Cardiac muscle cell (in vitro differentiated cells and primary cell): ENCODE measurements around the gene ASB11. TPM values are rescaled to one million over a fixed set of nuclear protein-coding genes. Genes with fewer than 3 reads are reported as not detected.

ENCODE experiments used
- DNase-seq, 2 donors: peaks; one replicate each; pipeline versions ENCODE4 v3.0.0 to v3.0.0-alpha.2; 2010 to 2017; ENCODE audit warnings: low read depth in 1 of 2, low spot score in 1 of 2
- H3K27ac ChIP-seq: fragments of 200-600 bp; sonication (generic); 2 replicates; pipeline ENCODE4 v1.5.1; 2016
- H3K27me3 ChIP-seq: fragments of 200-600 bp; sonication (generic); 2 replicates; pipeline ENCODE4 v1.6.0; 2016; ENCODE audit warnings: control low read depth
- H3K36me3 ChIP-seq: fragments of 200-600 bp; sonication (generic); 2 replicates; pipeline ENCODE4 v1.5.1; 2016; ENCODE audit warnings: control low read depth
- H3K4me1 ChIP-seq: fragments of 200-600 bp; sonication (generic); 2 replicates; pipeline ENCODE4 v1.8.1; 2017; ENCODE audit warnings: low read depth, mild to moderate bottlenecking, mixed run types
- H3K4me3 ChIP-seq: fragments of 200-600 bp; sonication (generic); 2 replicates; pipeline ENCODE4 v1.5.1; 2016; ENCODE audit warnings: mild to moderate bottlenecking
- H3K9me3 ChIP-seq: fragments of 200-600 bp; sonication (generic); 2 replicates; pipeline ENCODE4 v1.5.1; 2017; ENCODE audit warnings: low read depth, mild to moderate bottlenecking, control low read depth
- CTCF ChIP-seq: IDR thresholded peaks from 2 replicates; pipeline ENCODE4 v1.5.1; 2012; ENCODE audit warnings: low read depth, mild to moderate bottlenecking, low read length
- polyA plus RNA-seq: library from polyadenylated mRNA; unstranded; fragments of >200 nt; fragmentation: Nextera tagmentation; extraction: Ambion mirVana; gene quantifications from 2 replicates; pipeline ENCODE4 v1.2.1, GENCODE V29; 2016
- total RNA-seq: library from RNA; depleted of rRNA; stranded (reverse); fragments of >200 nt; gene quantifications from 2 replicates; pipeline ENCODE4 v1.2.3, GENCODE V29; 2016

The ASB11 gene
- total and polyA plus RNA-seq, 2 experiments from 2014 or later, result 0.66 to 1.5 TPM

DNA sequence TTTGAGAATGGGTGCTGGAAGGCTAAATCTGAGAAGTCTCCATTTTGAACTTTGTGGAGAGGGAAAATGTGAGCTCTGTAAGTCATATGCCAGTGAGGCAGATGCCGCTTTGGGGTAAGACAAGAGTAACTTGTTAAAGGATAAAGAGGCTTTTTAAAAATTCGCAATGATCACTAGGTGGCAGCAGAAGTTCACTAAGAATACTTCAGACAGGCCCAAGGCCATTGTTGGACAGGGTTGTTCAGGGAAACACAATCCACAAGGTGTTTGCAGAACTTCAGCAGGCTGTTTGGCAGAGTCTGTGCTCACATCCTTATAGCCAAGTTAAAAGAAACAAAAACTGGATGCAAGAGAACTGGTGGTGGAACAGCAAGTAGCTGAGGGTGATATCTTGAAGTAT, 33.6 kb upstream of the ASB11 start:
- no peak overlapping the region for H3K27ac ChIP-seq
- no peaks in the 10 kb centered on the region for H3K9me3 ChIP-seq
- no peaks in the 10 kb centered on the region for H3K36me3 ChIP-seq
- peak; percentile 79 to 83 for DNase-seq
- peaks cover 6% of the 10 kb centered on the region for H3K27me3 ChIP-seq
- no peaks in the 10 kb centered on the region for H3K4me1 ChIP-seq
- no peak overlapping the region for H3K4me3 ChIP-seq
- TF ChIP-seq CTCF, result peak; percentile 39

- peaks cover 13% of the 10 kb centered on the region for H3K27me3 ChIP-seq
- H3K9me3 ChIP-seq, result no peaks in the 10 kb centered on the region
- no peak for DNase-seq
- no peak overlapping the region for H3K4me3 ChIP-seq
- no peak overlapping the region for H3K27ac ChIP-seq
- no peaks in the 10 kb centered on the region for H3K4me1 ChIP-seq
- TF ChIP-seq CTCF, result no peak
- H3K36me3 ChIP-seq, result no peaks in the 10 kb centered on the region
Observed at GRCh38 chrX:15345976-15346375, 30.5 kb upstream of the ASB11 start.

DNA sequence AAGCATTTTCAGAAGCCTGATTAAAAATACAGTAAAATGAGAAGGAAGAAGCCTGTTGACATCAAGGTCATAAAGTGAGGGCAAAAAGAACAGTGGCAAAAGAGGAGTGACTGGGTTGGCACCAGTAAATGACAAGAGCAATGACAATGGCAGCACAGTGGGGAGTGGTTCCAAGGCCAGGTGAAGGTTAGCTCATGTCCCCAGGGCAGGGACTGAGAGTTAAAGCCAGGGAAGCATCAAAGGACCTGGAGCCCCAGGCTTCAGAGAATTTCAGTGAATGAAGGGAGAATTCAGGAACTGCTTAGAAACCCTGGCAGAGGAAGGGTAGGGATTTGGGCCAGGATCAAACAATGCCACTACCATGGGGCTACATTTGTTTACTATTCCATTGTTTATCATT, 28.7 kb upstream of the ASB11 start:
- no peak for DNase-seq
- Histone ChIP-seq H3K36me3 (no peaks in the 10 kb centered on the region), H3K4me1 (no peaks in the 10 kb centered on the region), H3K27me3 (peaks cover 13% of the 10 kb centered on the region), H3K9me3 (no peaks in the 10 kb centered on the region), H3K4me3 (no peak overlapping the region), H3K27ac (no peak overlapping the region)
- no peak for TF ChIP-seq CTCF

GRCh38 chrX:15343075-15343476, 27.6 kb upstream of the ASB11 start:
- Histone ChIP-seq H3K27me3 (peaks cover 16% of the 10 kb centered on the region), H3K36me3 (no peaks in the 10 kb centered on the region)
- TF ChIP-seq CTCF, result no peak

GRCh38 chrX:15340867-15341266, 25.4 kb upstream of the ASB11 start:
- no peak for TF ChIP-seq CTCF
- Histone ChIP-seq H3K36me3 (no peaks in the 10 kb centered on the region), H3K4me1 (no peaks in the 10 kb centered on the region), H3K9me3 (no peaks in the 10 kb centered on the region), H3K4me3 (no peak overlapping the region), H3K27ac (no peak overlapping the region), H3K27me3 (peaks cover 11% of the 10 kb centered on the region)
- DNase-seq, result no peak

More at GRCh38 chrX:15343075-15343476, 27.6 kb upstream of the ASB11 start:
- H3K4me3 ChIP-seq, result no peak overlapping the region
- H3K9me3 ChIP-seq, result no peaks in the 10 kb centered on the region
- no peaks in the 10 kb centered on the region for H3K4me1 ChIP-seq
- H3K27ac ChIP-seq, result no peak overlapping the region
- peak in 1 of 2 donors; percentile 56 for DNase-seq

GRCh38 chrX:15336023-15336413, 20.6 kb upstream of the ASB11 start:
- peak overlapping the region; percentile 63 for H3K4me3 ChIP-seq
- TF ChIP-seq CTCF, result no peak
- H3K36me3 ChIP-seq, result no peaks in the 10 kb centered on the region
- no peaks in the 10 kb centered on the region for H3K4me1 ChIP-seq
- H3K9me3 ChIP-seq, result no peaks in the 10 kb centered on the region
- H3K27me3 ChIP-seq, result peaks cover 3% of the 10 kb centered on the region
- H3K27ac ChIP-seq, result no peak overlapping the region
- DNase-seq, result peak; percentile 26 to 63
